Activated gamma-delta T cell treated with anti-CD3 and anti-CD28 coated beads, Interleukin-2, amount 50 U/mL, for 16 hours (primary cell): ENCODE measurements around the gene RNF214.

Source experiments
- DNase-seq: peaks from one replicate; pipeline ENCODE4 v3.0.0-alpha.2; 2020; ENCODE audit warnings: low read depth

RNF214 gene

DNA sequence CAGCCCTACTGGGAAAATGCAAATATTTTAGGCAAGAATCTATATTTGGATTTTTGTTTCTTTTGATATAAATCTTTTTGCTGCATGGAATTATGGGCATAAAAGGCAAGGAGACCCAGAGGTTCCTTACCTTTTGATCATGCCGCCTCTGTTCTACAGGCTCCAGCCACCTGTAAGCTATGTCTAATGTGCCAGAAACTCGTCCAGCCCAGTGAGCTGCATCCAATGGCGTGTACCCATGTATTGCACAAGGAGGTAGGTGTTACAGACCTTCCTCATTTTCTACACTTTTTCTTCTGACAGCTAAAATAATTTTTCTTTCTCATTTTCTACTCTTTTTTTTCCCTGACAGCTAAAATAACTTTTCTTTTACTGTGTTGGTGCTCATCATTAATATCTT is 50.5 kb downstream of the RNF214 start:
- DNase-seq, result no peak

GRCh38 chr11:117284053-117284452 is 51.6 kb downstream of the RNF214 start:
- DNase-seq, result no peak

- DNase-seq, result no peak
Observed at GRCh38 chr11:117286588-117286987, 54.1 kb downstream of the RNF214 start.

- no peak for DNase-seq
Observed at GRCh38 chr11:117287668-117288067, 55.2 kb downstream of the RNF214 start.

GRCh38 chr11:117289795-117290194 is 57.3 kb downstream of the RNF214 start:
- DNase-seq, result no peak

- DNase-seq, result no peak
Observed at GRCh38 chr11:117290809-117291396, 58.4 kb downstream of the RNF214 start, which contains the start of gene BACE1-AS. BACE1-AS (plus strand) TSS chr11:117291346.

DNA sequence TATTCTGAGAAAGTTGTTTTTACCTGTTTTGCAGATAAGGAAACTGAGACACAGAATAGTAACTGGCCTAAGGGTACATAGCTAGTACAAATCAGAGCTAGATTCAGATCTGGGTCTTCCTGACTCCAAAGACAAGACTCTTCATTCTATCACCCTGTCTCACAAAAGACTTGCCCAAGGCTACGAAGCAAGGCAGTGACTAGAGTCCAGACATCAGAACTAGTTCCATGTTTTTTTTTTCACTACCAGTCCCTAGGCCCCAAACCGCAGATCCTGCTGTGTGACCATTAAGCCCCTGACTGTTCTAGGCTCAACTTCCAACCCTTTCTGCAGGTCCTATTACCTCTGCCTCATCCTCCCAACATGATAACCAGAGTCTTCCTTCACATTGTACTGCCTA is 60.1 kb downstream of the RNF214 start:
- no peak for DNase-seq

- no peak for DNase-seq
Observed at GRCh38 chr11:117295438-117296137, 63.1 kb downstream of the RNF214 start.

- no peak for DNase-seq
Observed at GRCh38 chr11:117296881-117297280, 64.4 kb downstream of the RNF214 start.

DNA sequence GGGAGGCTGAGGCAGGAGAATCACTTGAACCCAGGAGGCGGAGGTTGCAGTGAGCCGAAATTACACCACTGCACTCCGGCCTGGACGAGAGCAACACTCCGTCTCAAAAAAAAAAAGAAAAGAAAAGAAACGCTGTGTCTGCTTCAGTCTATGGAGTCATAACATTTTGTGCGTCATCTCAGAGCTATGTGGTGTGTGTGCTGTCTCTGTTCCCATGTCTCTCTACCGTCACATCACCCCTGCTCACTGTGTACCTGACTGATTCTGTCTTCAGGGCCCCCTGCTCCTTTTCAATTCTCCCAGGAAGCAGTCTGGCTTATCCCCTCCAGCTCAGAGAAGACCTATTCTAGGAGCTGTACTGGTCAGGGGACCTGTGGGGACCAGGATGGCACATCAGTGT is 65.7 kb downstream of the RNF214 start:
- no peak for DNase-seq

- no peak for DNase-seq
Observed at GRCh38 chr11:117299351-117300282, 67.1 kb downstream of the RNF214 start.

DNA sequence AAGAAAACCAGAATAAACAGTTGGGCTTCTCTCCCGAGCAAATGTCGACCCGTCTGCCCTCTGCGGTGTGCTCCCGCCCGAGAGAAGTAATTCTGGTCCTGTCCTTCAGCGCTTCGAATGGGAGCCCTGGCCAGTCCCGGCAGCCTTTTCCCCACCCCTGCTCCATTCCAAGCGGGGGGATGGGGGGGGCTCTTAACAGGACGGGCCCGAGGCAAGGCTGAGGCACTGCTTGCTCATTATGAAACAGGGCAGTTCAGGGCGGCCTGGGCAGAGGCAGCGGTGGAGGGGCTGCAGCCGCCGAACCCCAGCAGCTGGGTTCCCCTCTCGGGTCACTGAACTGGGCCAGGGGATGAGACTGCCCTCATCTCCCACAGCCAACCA is 67.8 kb downstream of the RNF214 start:
- DNase-seq, result no peak

DNA sequence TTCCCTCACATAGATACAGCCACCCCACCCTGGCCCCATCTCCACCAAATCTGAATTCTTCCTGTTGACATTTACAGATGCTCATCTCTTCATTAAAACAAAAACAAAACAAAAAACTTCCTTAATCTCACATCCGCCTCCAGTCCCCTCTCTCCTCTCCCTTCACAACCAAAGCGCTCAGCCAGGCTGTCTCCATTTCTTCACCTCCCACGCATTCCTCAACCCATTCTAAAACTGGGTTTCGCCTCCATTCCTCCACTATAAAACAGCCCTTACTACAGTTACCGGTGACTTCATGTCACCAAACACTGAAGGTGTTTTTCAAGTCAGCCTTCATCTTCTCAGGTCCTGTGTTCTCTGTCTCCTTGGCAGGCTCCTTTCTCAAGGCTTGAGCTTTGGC is 68.3 kb downstream of the RNF214 start:
- no peak for DNase-seq

DNA sequence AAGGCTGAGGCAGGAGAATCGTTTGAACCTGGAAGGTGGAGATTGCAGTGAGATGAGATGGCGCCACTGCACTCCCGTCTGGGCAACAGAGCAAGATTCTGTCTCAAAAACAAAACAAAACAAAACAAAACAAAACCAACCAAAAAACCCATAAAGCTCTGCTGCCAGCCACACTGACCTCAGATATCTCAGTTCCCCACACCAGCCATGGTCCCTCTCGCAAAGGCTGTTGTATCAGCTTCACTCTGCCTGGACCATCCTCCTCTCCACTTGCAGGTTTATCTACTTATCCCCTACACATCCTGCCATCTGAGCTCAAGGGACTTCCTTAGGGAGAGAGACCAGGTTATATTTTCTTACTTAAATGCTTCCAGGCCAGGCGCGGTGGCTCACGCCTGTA is 69.8 kb downstream of the RNF214 start:
- no peak for DNase-seq

DNA sequence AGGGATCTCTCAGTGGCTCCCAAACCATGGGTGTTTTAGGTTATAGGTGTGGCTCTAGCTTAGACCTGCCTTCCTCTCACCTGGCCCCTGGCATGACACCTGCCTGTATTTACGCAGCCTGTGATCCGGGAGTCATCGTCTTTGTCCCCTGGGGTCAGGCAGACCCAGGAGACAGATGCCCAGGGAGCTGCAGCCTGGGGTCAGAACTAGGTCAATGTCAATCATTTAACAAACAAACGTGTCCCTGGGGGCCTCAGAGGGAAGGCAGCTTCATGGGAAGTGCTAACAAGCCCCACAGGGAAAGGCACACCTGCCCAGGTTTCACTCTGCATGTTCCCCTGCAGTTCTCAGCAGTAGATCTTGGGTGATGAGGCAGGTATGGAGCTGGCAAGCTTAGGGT is 70.6 kb downstream of the RNF214 start:
- no peak for DNase-seq

- no peak for DNase-seq
Observed at GRCh38 chr11:117303646-117304315, 71.3 kb downstream of the RNF214 start.

DNA sequence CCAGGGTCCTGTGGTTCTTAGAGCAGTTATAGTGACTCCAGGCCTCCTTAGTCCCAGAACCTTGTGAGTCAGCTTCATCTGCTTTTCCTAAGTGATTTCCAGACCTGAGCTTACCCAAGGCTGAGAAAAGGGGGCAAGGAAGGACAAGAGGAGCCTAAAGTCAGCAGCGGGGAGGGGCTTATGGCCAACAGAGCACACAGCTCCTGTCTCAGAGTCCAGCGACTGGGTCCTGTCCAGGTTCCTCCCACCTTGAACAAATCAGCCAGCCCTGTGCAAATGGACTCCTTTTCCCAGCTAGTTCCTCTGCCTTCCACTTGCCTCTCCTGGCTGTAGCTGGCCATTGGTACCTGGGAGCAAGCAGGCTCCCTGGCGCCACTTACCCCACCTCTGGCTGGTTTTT is 72.7 kb downstream of the RNF214 start:
- no peak for DNase-seq

DNA sequence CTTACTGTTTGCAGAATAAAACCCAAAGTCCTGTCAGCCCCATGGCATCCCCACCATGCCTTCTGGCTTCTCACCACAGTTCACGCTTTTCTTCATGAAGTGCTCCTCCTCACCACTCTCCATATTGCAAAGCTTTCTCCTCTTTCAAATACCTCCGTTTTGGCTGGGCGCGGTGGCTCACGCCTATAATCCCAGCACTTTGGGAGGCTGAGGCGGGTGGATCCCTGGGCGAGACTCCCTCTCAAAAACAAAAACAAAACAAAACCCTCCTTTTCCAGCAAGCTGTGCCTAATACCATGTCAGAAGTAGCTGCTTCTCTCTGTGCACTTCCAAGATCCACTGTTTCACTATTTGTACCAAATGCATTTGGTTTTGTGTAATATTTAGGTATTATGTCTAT is 76.8 kb downstream of the RNF214 start:
- DNase-seq, result no peak

DNA sequence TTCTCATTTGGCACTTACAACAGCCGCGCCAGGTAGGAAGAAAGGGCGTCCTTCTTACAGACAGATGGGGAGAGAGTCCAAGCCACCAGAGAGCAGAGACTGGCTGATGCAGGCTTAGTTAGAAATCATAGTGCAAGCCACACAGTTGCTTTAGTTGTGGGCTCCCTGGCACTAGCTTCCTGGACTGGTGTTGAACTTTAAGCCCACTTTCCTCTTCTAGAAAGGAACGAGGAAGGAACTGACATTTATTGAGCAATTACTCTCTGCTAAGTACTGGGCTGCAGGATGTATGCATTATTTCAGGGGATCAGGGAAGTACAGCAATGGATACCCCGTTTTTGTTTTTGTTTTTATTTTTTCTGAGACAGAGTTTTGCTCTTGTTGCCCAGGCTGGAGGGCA is 80.6 kb downstream of the RNF214 start:
- no peak for DNase-seq

- no peak for DNase-seq
Observed at GRCh38 chr11:117313828-117314768, 81.6 kb downstream of the RNF214 start.

DNA sequence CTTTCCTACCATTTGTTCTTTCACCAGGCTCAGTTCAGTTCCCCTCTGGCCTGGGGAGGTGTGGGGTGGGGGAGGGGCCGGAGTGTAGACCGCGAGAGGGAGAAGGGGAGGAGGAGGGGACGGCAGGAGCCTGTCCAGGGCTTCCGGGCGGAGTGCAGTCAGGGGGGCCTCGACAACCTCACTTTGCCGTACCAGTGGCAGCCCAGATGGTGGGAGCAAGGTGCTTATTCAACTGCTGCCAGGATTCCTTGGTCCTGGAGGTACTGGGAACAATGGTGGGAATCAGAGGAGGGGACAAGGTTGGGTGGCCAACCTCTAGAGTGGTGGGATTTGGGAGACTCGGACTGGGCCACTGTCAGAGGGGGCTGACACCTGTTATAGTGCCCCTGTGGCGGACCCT is 82.4 kb downstream of the RNF214 start:
- DNase-seq, result no peak
